H1 (cell line): ENCODE measurements around the gene OR10T2. TPM values are rescaled to one million over a fixed set of nuclear protein-coding genes. Genes with fewer than 3 reads are reported as not detected.

Source experiments
- CHD7 ChIP-seq: fragments of 300-600 bp; sonication (generic); IDR thresholded peaks from 2 replicates; pipeline ENCODE4 v1.7.1; 2012; ENCODE audit warnings: low read length, moderate library complexity, mild to moderate bottlenecking, inconsistent platforms; ENCODE audit not compliant: insufficient replicate concordance
- SIRT6 ChIP-seq: IDR thresholded peaks from one replicate; pipeline ENCODE4 v1.7.1; 2012; ENCODE audit warnings: low read length, inconsistent platforms
- polyA plus RNA-seq, 7 experiments: library from polyadenylated mRNA; depleted of rRNA in 3 of 7; stranded (reverse) in 5 of 7; unstranded in 2 of 7; fragments of >200 nt in 5 of 7; fragments of 200-250 nt in 2 of 7; gene quantifications; 1 replicate in 5 of 7; 2 replicates in 1 of 7; 4 replicates in 1 of 7; pipeline versions ENCODE4 v1.2.1 to v1.2.3, GENCODE V29; 2011 to 2013; ENCODE audit warnings: missing spikeins in 2 of 7, mixed read lengths in 2 of 7
- total RNA-seq: library from RNA; stranded (reverse); fragmentation: NEBNext Ultra II Directional; extraction: Animal tissue kit (Norgen Biotek cat#: 25700); gene quantifications from 2 replicates; pipeline ENCODE4 v1.2.1, GENCODE V29; 2021

Gene OR10T2
- total and polyA plus RNA-seq, 2 of the 8 experiments (the other 6 are each of a cell fraction or from before 2014, with no cell fraction given) = not detected

GRCh38 chr1:158366783-158367182 is 32.5 kb downstream of the OR10T2 start (continued):
- no peak for TF ChIP-seq CHD7
- no peak for TF ChIP-seq SIRT6
